Measurements from ENCODE around the gene EXOC4. TPM values are rescaled to one million over a fixed set of nuclear protein-coding genes. Genes with fewer than 3 reads are reported as not detected.

EXOC4 gene
- polyA plus RNA-seq, 3 donors = 17.9 to 28.0 (median 22.3) TPM

- H3K27ac ChIP-seq (ENCODE audit: low read depth, low read length) = no peak overlapping the region
- WGBS, 3 donors = 53 to 87% (median 80%) methylated on average over 9 of the region's 9 CpGs
Measured at GRCh38 chr7:134030460-134030865, 777.6 kb downstream of the EXOC4 start.

GRCh38 chr7:134031835-134032617 is 779.1 kb downstream of the EXOC4 start:
- 86 to 87% (median 86%) methylated on average over 3 of the region's 3 CpGs for WGBS, 3 donors
- no peak overlapping the region for H3K27ac ChIP-seq (ENCODE audit: low read depth, low read length)

- no peak overlapping the region for H3K27ac ChIP-seq (ENCODE audit: low read depth, low read length)
- 95 to 98% (median 96%) methylated on average over 3 of the region's 3 CpGs for WGBS, 3 donors
Measured at GRCh38 chr7:134034652-134035051, 781.8 kb downstream of the EXOC4 start.

GRCh38 chr7:134037991-134038390 is 785.1 kb downstream of the EXOC4 start:
- 94 to 98% (median 95%) methylated on average over 4 of the region's 4 CpGs for WGBS, 3 donors
- H3K27ac ChIP-seq (ENCODE audit: low read depth, low read length) = no peak overlapping the region

- H3K27ac ChIP-seq (ENCODE audit: low read depth, low read length) = no peak overlapping the region
- WGBS, 3 donors = 96 to 99% (median 97%) methylated on average over 2 of the region's 2 CpGs
Measured at GRCh38 chr7:134040988-134041387, 788.1 kb downstream of the EXOC4 start.

GRCh38 chr7:134041477-134041876 is 788.6 kb downstream of the EXOC4 start:
- H3K27ac ChIP-seq (ENCODE audit: low read depth, low read length) = no peak overlapping the region

- WGBS, 3 donors = 59 to 64% (median 63%) methylated on average over 4 of the region's 4 CpGs
- H3K27ac ChIP-seq (ENCODE audit: low read depth, low read length) = no peak overlapping the region
Measured at GRCh38 chr7:134042307-134042706, 789.4 kb downstream of the EXOC4 start.

GRCh38 chr7:134044682-134045081 is 791.8 kb downstream of the EXOC4 start:
- WGBS, 3 donors = 69 to 79% (median 79%) methylated on average over 2 of the region's 2 CpGs
- no peak overlapping the region for H3K27ac ChIP-seq (ENCODE audit: low read depth, low read length)

- no peak overlapping the region for H3K27ac ChIP-seq (ENCODE audit: low read depth, low read length)
- 80 to 99% (median 83%) methylated on average over 4 of the region's 4 CpGs for WGBS, 3 donors
Measured at GRCh38 chr7:134045716-134046115, 792.8 kb downstream of the EXOC4 start.

GRCh38 chr7:134046594-134047128 is 793.8 kb downstream of the EXOC4 start:
- no peak overlapping the region for H3K27ac ChIP-seq (ENCODE audit: low read depth, low read length)
- WGBS, 3 donors = 89 to 97% (median 91%) methylated on average over 9 of the region's 9 CpGs

GRCh38 chr7:134047675-134048074 is 794.8 kb downstream of the EXOC4 start:
- WGBS, 3 donors = 93 to 96% (median 96%) methylated on average over 4 of the region's 4 CpGs
- H3K27ac ChIP-seq (ENCODE audit: low read depth, low read length) = no peak overlapping the region

- WGBS, 3 donors = 93 to 100% (median 94%) methylated on average over 1 of the region's 1 CpG
- H3K27ac ChIP-seq (ENCODE audit: low read depth, low read length) = no peak overlapping the region
Measured at GRCh38 chr7:134048166-134048565, 795.3 kb downstream of the EXOC4 start.

- H3K27ac ChIP-seq (ENCODE audit: low read depth, low read length) = no peak overlapping the region
- 83 to 93% (median 88%) methylated on average over 2 of the region's 2 CpGs for WGBS, 3 donors
Measured at GRCh38 chr7:134051020-134051419, 798.1 kb downstream of the EXOC4 start.

GRCh38 chr7:134056816-134057215 is 803.9 kb downstream of the EXOC4 start:
- no peak overlapping the region for H3K27ac ChIP-seq (ENCODE audit: low read depth, low read length)
- WGBS, 3 donors = 89 to 92% (median 90%) methylated on average over 8 of the region's 8 CpGs

GRCh38 chr7:134058521-134058920 is 805.6 kb downstream of the EXOC4 start:
- 92 to 96% (median 94%) methylated on average over 3 of the region's 3 CpGs for WGBS, 3 donors

GRCh38 chr7:134058980-134059379 is 806.1 kb downstream of the EXOC4 start:
- H3K27ac ChIP-seq (ENCODE audit: low read depth, low read length) = no peak overlapping the region
- WGBS, 3 donors = 82 to 92% (median 90%) methylated on average over 4 of the region's 4 CpGs

More at GRCh38 chr7:134058521-134058920, 805.6 kb downstream of the EXOC4 start:
- no peak overlapping the region for H3K27ac ChIP-seq (ENCODE audit: low read depth, low read length)

- WGBS, 3 donors = 79 to 97% (median 90%) methylated on average over 1 of the region's 1 CpG
- no peak overlapping the region for H3K27ac ChIP-seq (ENCODE audit: low read depth, low read length)
Measured at GRCh38 chr7:134059921-134060320, 807.0 kb downstream of the EXOC4 start.

- 91 to 93% (median 93%) methylated on average over 3 of the region's 3 CpGs for WGBS, 3 donors
- H3K27ac ChIP-seq (ENCODE audit: low read depth, low read length) = no peak overlapping the region
Measured at GRCh38 chr7:134060874-134061273, 808.0 kb downstream of the EXOC4 start.

GRCh38 chr7:134062460-134062859 is 809.6 kb downstream of the EXOC4 start:
- WGBS, 3 donors = 74 to 96% (median 94%) methylated on average over 4 of the region's 4 CpGs
- H3K27ac ChIP-seq (ENCODE audit: low read depth, low read length) = no peak overlapping the region

- no peak overlapping the region for H3K27ac ChIP-seq (ENCODE audit: low read depth, low read length)
- 90 to 93% (median 93%) methylated on average over 4 of the region's 4 CpGs for WGBS, 3 donors
Measured at GRCh38 chr7:134065415-134065814, 812.5 kb downstream of the EXOC4 start.
